CD4-positive, alpha-beta T cell treated with Interferon gamma for 1 hour (primary cell): ENCODE results near the gene GDI1.

Experiments
- DNase-seq: peaks from one replicate; pipeline ENCODE4 v3.0.0-alpha.2; 2020

The GDI1 gene

DNA sequence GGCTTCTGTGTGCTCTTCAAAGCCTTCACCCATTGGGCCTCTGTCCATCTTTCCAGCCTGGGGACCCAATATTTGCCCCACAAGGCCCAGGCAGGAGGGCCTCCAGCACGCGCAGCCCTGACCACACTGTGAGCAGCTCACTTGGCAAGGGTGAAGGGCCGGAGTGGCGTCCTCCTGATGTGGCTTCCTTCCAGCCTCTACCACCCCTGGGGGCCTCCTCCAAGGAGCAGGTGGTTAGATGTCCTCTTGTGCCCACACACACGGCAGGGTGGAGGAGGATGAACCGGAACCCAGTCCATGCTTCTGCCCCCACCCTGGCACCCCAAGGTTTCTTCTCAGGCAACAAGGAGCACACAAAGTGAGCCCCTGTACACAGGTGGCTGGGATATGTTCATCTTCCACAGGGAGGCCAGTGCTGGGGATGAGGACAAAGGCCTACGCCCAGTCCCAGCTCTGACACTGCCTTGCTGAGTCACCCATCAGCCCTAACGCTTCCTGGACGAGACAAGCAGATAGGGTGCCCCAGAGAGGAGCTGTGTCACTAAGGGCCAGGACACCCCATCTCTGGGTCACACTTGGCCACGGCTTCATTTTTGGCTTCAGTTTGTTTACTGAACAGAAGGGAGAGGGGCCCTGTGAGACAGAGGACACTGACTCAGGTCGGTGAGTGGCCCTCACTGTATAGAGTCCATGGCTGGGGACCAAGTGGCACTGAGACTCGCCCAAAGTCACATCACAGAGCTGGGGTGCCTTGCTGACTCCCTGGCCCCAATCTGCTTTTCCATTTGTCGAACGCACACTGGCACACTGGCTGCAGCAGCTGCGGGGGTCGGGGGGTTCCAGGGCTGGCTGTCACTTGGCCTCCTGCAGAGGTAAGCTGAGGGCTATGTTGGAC lies 47.5 kb downstream of the GDI1 start:
- DNase-seq = peak; percentile 38

DNA sequence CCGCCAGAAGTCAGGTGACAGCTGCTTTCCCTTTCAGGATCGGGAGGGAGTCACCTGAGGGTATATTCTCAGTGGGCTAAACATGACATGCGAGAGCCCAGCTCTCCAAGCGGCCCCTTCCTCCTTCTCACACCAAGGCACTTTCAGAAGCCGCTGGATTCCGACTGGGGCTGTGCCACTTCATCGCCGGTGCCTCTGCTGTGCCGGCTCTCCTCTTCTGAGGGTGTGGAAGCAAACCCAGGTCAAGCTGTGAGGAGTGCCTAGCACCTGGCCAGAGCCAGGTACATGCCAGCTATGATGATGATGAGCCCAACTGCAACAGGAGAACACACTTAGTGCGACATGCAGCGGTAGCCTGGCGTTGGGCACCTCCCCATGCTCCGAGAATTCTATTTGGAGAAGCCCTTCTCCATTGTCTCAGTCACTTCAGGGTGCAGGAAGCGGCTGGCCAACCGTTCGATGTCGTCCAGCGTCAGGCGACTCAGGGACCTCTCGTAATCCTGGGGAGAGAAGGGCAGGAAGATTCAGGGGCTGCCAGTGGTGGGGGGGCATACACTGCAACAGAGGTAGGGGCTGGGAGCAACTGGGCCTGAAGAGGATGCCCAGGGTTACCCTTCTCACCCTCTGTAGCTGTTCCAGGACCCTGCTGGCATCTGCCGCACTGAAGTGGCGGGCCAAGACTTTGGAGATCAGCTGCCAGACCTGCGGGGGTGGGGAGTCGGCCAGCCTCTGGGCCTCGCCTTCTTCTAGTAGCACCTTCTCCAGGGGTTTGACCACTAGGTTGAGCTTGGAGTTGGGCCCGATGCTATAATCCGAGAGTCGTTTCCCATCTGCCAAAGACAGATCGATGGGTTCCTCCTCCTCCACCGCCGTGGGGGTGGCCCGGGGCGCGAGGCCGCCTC lies 48.4 kb downstream of the GDI1 start:
- DNase-seq = no peak

DNA sequence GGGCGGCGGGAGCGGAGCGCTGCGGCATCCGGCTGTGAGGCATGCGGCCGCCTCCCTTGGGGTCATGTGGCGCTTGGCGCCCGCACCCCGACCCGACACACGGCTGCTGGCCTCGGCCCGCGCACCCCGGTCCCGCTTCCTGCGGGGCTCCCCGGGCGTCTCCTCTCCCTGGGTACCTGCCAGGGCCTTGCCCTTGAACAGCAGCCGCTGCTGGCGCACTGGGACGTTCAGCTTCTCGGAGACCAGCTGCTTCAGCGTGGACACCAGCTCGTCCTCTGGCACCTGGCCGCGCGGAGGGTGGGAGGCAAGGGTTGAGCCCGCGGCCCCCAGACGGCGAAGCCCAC lies 49.1 kb downstream of the GDI1 start:
- DNase-seq = peak; percentile 20

- peak; percentile 57 for DNase-seq
Measured at GRCh38 chrX:154486396-154487207, 49.6 kb downstream of the GDI1 start, which contains the start of gene UBL4A. Gene UBL4A, minus strand, starts transcription at chrX:154486615. Its CDS starts 31 bp downstream, at chrX:154486584.

- no peak for DNase-seq
Measured at GRCh38 chrX:154487518-154488290, 50.8 kb downstream of the GDI1 start.

DNA sequence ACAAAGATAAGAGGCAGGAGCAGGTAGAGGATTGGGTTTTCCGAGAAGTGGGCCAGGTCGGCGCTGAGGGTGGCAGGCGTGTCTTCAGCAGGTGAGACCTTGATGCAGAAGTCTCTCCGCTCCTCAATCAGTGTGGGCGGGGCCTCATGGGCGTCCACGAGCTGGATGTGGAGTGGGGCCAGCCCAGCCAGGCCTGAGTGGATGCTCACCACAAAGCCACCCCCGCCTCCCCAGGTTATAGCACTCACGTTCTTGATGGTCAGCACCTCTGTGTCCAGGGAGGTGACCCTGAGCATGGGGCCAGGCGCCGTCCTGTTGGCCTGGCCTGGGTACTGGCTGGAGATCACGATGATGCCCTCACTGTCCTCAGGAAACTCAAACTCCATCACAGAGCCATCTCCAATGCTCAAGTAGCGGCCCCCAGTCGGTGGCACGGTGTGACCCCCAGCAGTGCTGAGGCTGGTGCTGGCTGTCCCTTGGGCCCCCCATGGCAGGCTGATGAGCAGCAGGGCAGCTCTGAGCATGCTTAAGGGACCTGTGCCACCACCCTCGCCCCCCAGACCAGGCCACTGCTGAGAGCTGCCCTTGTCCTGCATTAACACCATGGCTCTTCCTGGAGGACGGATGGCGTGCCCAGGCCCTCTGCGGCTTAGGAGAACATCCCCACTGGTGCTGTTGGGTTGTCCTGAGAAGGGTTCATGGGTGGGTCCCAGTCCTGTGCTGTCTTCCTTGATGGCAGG lies 51.6 kb downstream of the GDI1 start:
- DNase-seq = no peak

DNA sequence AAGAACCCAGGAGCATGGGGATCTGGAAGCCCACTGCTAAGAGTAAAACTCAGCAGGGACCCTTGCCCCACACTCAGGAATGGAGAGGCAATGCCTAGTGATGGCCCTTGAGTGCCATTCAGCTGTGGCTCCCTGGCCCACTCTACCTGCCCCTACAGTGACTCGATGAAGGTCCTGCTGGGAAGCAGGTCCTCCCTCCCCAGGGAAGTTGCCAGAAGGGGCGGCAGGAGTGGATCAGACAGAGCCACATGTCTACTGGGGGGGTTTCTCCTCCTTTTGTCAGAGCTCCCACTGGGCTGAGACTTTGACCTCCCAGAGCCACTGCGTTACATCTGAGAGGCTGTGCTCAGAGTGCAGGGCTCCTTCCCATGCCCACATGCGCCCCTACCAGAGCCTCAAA lies 52.2 kb downstream of the GDI1 start:
- no peak for DNase-seq

- peak; percentile 14 for DNase-seq
Measured at GRCh38 chrX:154490021-154490413, 53.1 kb downstream of the GDI1 start.

DNA sequence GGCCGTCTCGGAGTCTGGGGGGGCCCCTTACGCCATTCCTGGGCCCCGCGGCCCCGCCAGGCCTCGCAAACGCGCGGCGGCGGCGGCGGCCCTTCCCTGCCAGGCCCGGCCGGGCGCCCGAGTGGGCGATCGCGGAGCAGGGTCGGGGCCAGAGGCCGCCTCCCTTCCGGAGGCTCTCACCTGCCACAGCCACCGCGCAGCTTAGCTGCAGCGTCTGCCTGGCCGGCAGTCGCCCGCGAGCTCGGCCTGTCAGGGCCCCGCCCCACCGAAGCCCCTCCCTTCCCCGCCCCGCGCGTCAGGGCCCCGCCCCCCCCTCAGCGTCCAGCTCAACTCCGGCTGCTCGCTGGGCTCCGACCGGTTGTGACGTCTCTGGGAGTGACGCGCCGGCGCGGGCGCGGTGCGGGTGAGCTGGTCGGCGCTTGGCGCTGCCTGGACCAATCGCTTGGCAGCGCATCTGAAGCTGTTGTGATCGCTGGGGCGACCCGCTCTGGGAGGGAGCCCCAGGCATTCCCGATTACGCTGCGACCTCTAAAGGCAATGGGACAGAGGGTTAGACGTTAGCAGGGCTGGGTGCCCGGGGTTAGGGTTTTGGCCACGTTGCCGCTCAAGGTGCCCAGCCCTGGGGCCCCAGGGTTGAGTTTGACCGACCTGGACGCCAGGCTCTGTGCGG lies 53.6 kb downstream of the GDI1 start, which contains the start of gene SLC10A3:
SLC10A3 (minus strand) TSS at position 216 of the 670 bp plus-strand sequence. CDS start 1,689 bp downstream, outside the sequence.
- DNase-seq = peak; percentile 96
